ENCODE results near the gene ABCA12. TPM values are rescaled to one million over a fixed set of nuclear protein-coding genes. Genes with fewer than 3 reads are reported as not detected.

The ABCA12 gene
- total and polyA plus RNA-seq, 10 of the 15 experiments (the other 5 are each of a cell fraction or from before 2014, with no cell fraction given), result 1.2 to 12.1 (median 6.0) TPM

- TF ChIP-seq REST (IDR thresholded peaks at IDR 0.05; ENCODE audit: low read depth, low read length), result no peak
- TF ChIP-seq, protein P1, sequence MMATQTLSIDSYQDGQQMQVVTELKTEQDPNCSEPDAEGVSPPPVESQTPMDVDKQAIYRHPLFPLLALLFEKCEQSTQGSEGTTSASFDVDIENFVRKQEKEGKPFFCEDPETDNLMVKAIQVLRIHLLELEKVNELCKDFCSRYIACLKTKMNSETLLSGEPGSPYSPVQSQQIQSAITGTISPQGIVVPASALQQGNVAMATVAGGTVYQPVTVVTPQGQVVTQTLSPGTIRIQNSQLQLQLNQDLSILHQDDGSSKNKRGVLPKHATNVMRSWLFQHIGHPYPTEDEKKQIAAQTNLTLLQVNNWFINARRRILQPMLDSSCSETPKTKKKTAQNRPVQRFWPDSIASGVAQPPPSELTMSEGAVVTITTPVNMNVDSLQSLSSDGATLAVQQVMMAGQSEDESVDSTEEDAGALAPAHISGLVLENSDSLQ (IDR thresholded peaks at IDR 0.05), result no peak
Measured at GRCh38 chr2:215003001-215003400, 135.4 kb downstream of the ABCA12 start (continued).

DNA sequence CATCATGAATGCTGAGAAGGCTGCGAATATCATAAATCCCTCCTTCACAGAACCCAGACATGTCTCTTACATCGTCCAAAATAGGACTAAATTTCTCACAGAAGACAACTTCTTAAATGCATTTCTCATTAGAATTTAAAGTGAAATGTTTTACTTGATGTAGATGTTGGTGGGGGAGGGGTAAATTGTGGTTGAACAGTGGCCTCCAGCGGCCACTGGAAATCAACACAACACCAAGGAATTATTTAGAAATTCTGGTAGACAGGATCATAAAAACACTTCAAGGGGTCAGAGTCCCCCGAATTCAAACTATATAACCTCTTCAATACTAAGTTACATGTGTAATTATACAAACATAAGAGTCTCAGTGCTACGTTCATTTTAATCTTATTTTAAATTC lies 135.9 kb downstream of the ABCA12 start:
- WGBS (ENCODE audit: insufficient coverage, insufficient replicate concordance, low lambda C conversion rate, missing lambda C conversion rate), result 12% methylated on average over 5 of the region's 5 CpGs
- Histone ChIP-seq H3K36me3 (ENCODE audit: control insufficient read depth in 2 of 2, insufficient read depth in 2 of 2, low read length in 1 of 2) (no peaks in the 10 kb centered on the region), H3K4me1 (ENCODE audit: control insufficient read depth, insufficient read depth, low read length) (no peaks in the 10 kb centered on the region), H3K79me2 (ENCODE audit: control insufficient read depth, insufficient read depth, low read length) (no peaks in the 10 kb centered on the region), H3K4me2 (ENCODE audit: control insufficient read depth, insufficient read depth) (no peak overlapping the region), H3K4me3 (no peak overlapping the region), H3K27ac (ENCODE audit: control insufficient read depth, insufficient read depth) (no peak overlapping the region), H2AFZ (ENCODE audit: control insufficient read depth, low read depth, low read length) (peak overlapping the region; percentile 41), H3K9ac (ENCODE audit: control insufficient read depth, insufficient read depth, low read length) (no peak overlapping the region), H3K27me3 (replicated peaks in 1 of 2; ENCODE audit: control insufficient read depth in 2 of 2, insufficient read depth in 2 of 2, low read length in 1 of 2) (no peaks in the 10 kb centered on the region), H3K9me3 (replicated peaks; ENCODE audit: control insufficient read depth, insufficient read depth, low read length) (no peaks in the 10 kb centered on the region; the same call in 2 of the 3 replicates), H4K20me1 (ENCODE audit: control insufficient read depth, insufficient read depth) (no peaks in the 10 kb centered on the region)
- in situ Hi-C loops (cut with MboI) (no loop called here), intact Hi-C loops (cut with micrococcal nuclease; ENCODE audit: unreplicated experiment) (loop anchor here (10.0 kb wide), 1 partner anchor 688 kb away; no protein-coding TSS in a partner anchor)
- ChIA-PET SMC1A (ENCODE audit: uncharacterized antibody, unreplicated experiment) (interaction anchor here (2.3 kb wide), 1 partner anchor 42 kb away, joined by 10 read pairs; no protein-coding TSS in a partner anchor), POLR2A (no interaction called here), RAD21 (ENCODE audit: unreplicated experiment) (no interaction called here), CTCF (interaction anchor here (2.5 to 3.2 kb wide), 2 partner anchors 42 kb away, joined by 8 to 15 read pairs; no protein-coding TSS in a partner anchor)
- FAIRE-seq (no peak), ATAC-seq (peak; percentile 84), DNase-seq (ENCODE audit: low read depth, low spot score) (no peak)
- no TSS peak for BruUV-seq (replicated peaks)
- no peak for TF ChIP-seq STAT3 (IDR thresholded peaks at IDR 0.05; ENCODE audit: low read depth, low read length)
- no peak for TF ChIP-seq ETV6 (conservative IDR thresholded peaks at IDR 0.05 in 1 of 2, IDR thresholded peaks at IDR 0.05 in 1 of 2; ENCODE audit: borderline replicate concordance in 1 of 2, low read depth in 1 of 2)
- TF ChIP-seq IRF3 (IDR thresholded peaks at IDR 0.05), result no peak
- TF ChIP-seq RBBP5 (conservative IDR thresholded peaks at IDR 0.05), result no peak
- TF ChIP-seq RB1 (IDR thresholded peaks at IDR 0.05; ENCODE audit: borderline replicate concordance), result peak; percentile 20; the same call in 1 of the 2 replicates
- no peak for TF ChIP-seq TARDBP (IDR thresholded peaks at IDR 0.05; ENCODE audit: borderline replicate concordance)
- TF ChIP-seq ATF7 (IDR thresholded peaks at IDR 0.05; ENCODE audit: low read depth), result no peak
- peak; percentile 39 to 71 (median 43); a peak in 5 of 6 replicates for TF ChIP-seq CTCF (IDR thresholded peaks at IDR 0.05 in 2 of 3, conservative IDR thresholded peaks at IDR 0.05 in 1 of 3; ENCODE audit: control insufficient read depth in 2 of 3, extremely low read depth in 1 of 3, insufficient read depth in 1 of 3, low read depth in 3 of 3, low read length in 3 of 3)
- TF ChIP-seq, protein P2, sequence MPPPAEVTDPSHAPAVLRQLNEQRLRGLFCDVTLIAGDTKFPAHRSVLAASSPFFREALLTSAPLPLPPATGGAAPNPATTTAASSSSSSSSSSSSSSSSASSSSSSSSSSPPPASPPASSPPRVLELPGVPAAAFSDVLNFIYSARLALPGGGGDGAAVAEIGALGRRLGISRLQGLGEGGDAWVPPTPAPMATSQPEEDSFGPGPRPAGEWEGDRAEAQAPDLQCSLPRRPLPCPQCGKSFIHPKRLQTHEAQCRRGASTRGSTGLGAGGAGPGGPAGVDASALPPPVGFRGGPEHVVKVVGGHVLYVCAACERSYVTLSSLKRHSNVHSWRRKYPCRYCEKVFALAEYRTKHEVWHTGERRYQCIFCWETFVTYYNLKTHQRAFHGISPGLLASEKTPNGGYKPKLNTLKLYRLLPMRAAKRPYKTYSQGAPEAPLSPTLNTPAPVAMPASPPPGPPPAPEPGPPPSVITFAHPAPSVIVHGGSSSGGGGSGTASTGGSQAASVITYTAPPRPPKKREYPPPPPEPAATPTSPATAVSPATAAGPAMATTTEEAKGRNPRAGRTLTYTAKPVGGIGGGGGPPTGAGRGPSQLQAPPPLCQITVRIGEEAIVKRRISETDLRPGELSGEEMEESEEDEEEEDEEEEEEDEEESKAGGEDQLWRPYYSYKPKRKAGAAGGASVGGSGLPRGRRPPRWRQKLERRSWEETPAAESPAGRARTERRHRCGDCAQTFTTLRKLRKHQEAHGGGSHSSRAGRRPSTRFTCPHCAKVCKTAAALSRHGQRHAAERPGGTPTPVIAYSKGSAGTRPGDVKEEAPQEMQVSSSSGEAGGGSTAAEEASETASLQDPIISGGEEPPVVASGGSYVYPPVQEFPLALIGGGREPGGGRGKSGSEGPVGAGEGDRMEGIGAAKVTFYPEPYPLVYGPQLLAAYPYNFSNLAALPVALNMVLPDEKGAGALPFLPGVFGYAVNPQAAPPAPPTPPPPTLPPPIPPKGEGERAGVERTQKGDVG (CRISPR knock-in tag; IDR thresholded peaks at IDR 0.05), result no peak
